Endothelial cell (in vitro differentiated cells): Measurements from ENCODE around the gene CHRNA4. TPM values are rescaled to one million over a fixed set of nuclear protein-coding genes. Genes with fewer than 3 reads are reported as not detected.

Experiments used
- DNase-seq: peaks from one replicate; pipeline ENCODE4 v3.0.0; 2021; ENCODE audit warnings: low spot score
- H3K27ac Mint-ChIP-seq: one replicate; pipeline ENCODE4 v1.8.0; 2021; ENCODE audit warnings: mixed read lengths, inconsistent platforms; ENCODE audit not compliant: unreplicated experiment
- H3K27me3 Mint-ChIP-seq: one replicate; pipeline ENCODE4 v1.8.0; 2021; ENCODE audit warnings: mild to moderate bottlenecking, moderate library complexity, mixed read lengths, inconsistent platforms; ENCODE audit not compliant: unreplicated experiment
- H3K36me3 Mint-ChIP-seq: one replicate; pipeline ENCODE4 v1.8.0; 2021; ENCODE audit warnings: mild to moderate bottlenecking, low read depth, mixed read lengths, inconsistent platforms; ENCODE audit not compliant: unreplicated experiment
- H3K4me1 Mint-ChIP-seq: one replicate; pipeline ENCODE4 v1.8.0; 2021; ENCODE audit warnings: mild to moderate bottlenecking, mixed read lengths, inconsistent platforms; ENCODE audit not compliant: unreplicated experiment
- H3K4me3 Mint-ChIP-seq: one replicate; pipeline ENCODE4 v1.8.0; 2021; ENCODE audit warnings: mild to moderate bottlenecking, mixed read lengths, inconsistent platforms; ENCODE audit not compliant: unreplicated experiment
- H3K9me3 Mint-ChIP-seq: one replicate; pipeline ENCODE4 v1.8.0; 2021; ENCODE audit warnings: mixed read lengths, inconsistent platforms; ENCODE audit not compliant: unreplicated experiment
- CTCF ChIP-seq: fragments of 200-600 bp; sonication (generic); IDR thresholded peaks from one replicate; pipeline ENCODE4 v1.5.0; 2021; ENCODE audit warnings: antibody characterized with exemption; ENCODE audit not compliant: unreplicated experiment
- total RNA-seq: library from RNA; stranded (reverse); fragmentation: NEBNext Ultra II Directional; extraction: Animal tissue kit (Norgen Biotek cat#: 25700); gene quantifications from one replicate; pipeline ENCODE4 v1.2.1, GENCODE V29; 2021; ENCODE audit not compliant: unreplicated experiment

CHRNA4 gene
- total RNA-seq, 1 donor from 2014 or later = 2.6 TPM

DNA sequence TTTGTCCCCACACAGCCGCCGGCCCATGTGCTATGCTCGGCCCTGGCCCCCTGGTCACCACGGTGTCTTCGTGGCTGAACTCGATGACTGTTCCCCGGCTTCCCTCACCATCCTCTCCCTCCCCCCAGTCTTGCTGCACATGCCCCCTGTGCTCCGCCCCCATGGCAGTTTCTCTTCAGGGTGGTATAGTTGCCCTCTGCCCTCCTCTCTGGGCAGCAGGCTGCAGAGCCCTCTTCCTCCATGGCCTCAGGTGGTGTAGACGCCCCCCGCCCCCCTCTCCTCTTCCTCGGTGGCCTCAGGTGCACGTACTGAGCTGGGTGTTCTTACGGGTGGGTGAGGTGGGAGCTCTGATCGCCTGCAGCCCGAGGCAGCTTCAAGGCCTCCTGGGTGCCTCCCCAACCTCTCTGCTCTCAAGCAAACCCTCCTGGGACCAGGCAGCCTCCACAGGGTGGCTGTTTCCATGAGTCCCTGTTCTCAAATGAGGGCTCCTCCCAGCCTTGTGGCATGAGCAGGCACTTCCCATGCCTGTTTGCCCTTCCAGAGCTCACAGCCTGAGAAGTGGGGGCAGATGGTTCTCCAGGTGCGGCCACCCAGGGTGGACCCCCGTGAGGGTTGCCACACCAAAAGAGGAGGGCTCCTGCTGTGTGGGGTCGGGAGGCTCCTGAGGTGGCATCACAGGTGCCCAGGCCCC is 43.4 kb downstream of the CHRNA4 start:
- no peaks in the 10 kb centered on the region for H3K27me3 Mint-ChIP-seq
- no peak overlapping the region for H3K4me3 Mint-ChIP-seq
- DNase-seq = no peak
- no peak overlapping the region for H3K27ac Mint-ChIP-seq
- H3K9me3 Mint-ChIP-seq = no peaks in the 10 kb centered on the region
- no peak for TF ChIP-seq CTCF
- no peaks in the 10 kb centered on the region for H3K36me3 Mint-ChIP-seq
- H3K4me1 Mint-ChIP-seq = no peaks in the 10 kb centered on the region

DNA sequence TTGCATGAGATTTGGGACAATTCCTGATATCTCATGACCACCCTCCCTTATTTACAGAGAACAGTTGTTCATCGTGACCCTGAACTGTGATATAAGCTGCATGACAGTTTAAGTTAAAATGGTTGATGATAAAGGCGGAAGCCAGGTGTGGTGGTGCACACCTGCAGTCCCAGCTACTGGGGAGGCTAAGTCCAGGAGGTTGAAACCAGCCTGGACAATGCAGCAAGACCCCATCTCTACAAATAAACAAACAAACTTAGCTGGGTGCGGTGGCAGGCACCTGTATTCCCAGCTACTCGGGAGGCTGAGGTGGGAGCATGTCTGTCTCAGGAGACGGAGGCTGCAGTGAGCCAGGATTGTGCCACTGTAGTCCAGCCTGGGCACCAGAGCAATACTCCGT is 44.1 kb downstream of the CHRNA4 start:
- Mint-ChIP-seq H3K4me1 (no peaks in the 10 kb centered on the region), H3K4me3 (no peak overlapping the region), H3K9me3 (no peaks in the 10 kb centered on the region), H3K36me3 (no peaks in the 10 kb centered on the region), H3K27ac (no peak overlapping the region), H3K27me3 (no peaks in the 10 kb centered on the region)
- DNase-seq = no peak
- no peak for TF ChIP-seq CTCF

- TF ChIP-seq CTCF = no peak
- Mint-ChIP-seq H3K36me3 (no peaks in the 10 kb centered on the region), H3K27me3 (no peaks in the 10 kb centered on the region), H3K4me3 (no peak overlapping the region), H3K4me1 (no peaks in the 10 kb centered on the region), H3K9me3 (no peaks in the 10 kb centered on the region), H3K27ac (no peak overlapping the region)
- no peak for DNase-seq
Observed at GRCh38 chr20:63316502-63316921, 44.6 kb downstream of the CHRNA4 start.

- no peak for TF ChIP-seq CTCF
- H3K27ac Mint-ChIP-seq = no peak overlapping the region
- no peaks in the 10 kb centered on the region for H3K36me3 Mint-ChIP-seq
- no peaks in the 10 kb centered on the region for H3K9me3 Mint-ChIP-seq
- H3K27me3 Mint-ChIP-seq = no peaks in the 10 kb centered on the region
- H3K4me1 Mint-ChIP-seq = no peaks in the 10 kb centered on the region
- H3K4me3 Mint-ChIP-seq = no peak overlapping the region
- no peak for DNase-seq
Observed at GRCh38 chr20:63315731-63316491, 45.2 kb downstream of the CHRNA4 start.

DNA sequence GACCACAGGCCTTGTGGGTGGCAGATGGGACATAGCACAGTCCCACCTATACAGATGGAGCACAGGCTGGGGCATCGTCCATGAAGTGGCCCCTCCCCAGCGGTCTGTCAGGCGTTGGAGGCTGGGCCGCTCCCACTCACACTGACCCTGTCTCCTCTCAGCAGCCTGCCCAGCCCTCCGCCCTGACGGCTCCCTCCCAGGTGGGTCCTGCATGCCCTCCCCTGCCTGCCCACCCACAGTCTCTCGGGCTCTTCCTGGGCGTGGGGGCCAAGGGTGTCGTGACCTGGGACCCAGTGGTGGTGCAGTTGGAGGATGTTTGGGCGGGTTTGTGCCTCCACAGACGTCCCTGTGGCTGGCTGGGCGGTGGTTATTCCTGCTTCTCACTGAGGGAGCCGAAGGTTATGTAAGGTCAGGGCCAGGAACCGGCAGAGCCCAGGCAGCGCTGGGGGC is 45.9 kb downstream of the CHRNA4 start:
- no peak overlapping the region for H3K27ac Mint-ChIP-seq
- no peak for TF ChIP-seq CTCF
- H3K4me1 Mint-ChIP-seq = no peaks in the 10 kb centered on the region
- no peak for DNase-seq
- H3K27me3 Mint-ChIP-seq = no peaks in the 10 kb centered on the region
- H3K4me3 Mint-ChIP-seq = no peak overlapping the region
- H3K36me3 Mint-ChIP-seq = no peaks in the 10 kb centered on the region
- H3K9me3 Mint-ChIP-seq = no peaks in the 10 kb centered on the region
